GM19452 (cell line): ENCODE data around the gene ROCK2.

ENCODE experiments used
- ATAC-seq: cut with Tn5 transposase; IDR thresholded peaks from one replicate; pipeline ENCODE4 v1.9.1; 2021; ENCODE audit not compliant: unreplicated experiment

Gene ROCK2

DNA sequence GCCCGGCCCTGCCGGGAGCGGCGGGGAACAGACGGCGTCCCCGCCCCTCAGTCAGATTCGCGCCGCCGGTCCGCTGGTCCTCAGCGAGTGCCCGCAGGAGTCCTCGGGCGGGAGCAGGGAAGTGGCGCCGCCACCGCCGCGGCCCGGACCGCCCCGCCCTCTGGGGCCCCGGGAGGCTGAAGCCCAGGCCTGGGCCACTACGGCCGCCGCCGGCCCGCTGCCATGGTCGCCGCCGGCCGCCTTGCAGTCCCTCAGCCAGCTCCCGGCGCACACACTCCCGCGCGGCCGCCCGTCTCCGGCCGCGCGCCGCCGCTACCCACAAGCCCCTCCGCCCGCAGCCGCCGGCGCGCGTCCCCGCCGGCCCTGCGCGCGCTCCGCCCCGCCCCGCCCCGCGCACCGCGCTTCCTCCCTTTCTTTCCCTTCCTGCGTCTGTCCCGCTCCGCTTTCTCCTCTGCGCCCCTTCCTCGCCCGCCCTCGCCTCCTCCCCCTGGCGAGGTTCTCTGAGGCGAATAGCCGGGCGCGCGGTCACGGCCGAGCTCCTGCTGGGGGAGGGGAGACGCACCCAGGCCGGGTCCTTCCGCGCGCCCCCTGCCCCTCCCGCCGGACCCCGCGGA lies at the start of gene ROCK2:
TSS of gene ROCK2 (minus strand) at position 295 of the 614 bp plus-strand sequence. CDS start 500 bp downstream, outside the sequence.
- ATAC-seq = peak; percentile 61

DNA sequence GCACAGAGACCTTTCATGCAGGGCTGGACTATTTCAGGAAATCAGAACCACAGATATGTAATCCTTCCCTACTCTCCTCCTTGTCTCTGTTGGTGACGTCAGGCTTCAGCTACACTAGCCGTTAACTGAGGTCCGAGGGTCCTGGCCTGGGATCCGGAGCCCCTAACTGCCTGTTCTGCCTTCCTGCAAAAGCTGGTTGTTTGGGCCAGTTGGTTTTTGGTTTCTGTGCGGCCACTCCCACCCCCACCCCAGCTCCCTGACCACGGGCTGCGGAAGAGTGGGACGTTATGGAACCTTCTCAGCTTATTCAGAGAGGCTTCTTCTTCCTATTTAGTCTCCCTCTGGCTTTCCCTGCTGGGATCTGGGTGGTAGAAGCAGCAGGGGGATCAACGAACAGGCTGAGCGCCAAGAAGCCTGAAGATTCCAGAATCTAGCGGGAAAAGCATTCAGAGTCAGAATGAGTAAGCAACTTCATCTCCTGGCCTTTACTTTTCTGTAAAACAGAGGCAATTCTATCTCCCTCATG lies 49.3 kb upstream of the ROCK2 start:
- no peak for ATAC-seq

DNA sequence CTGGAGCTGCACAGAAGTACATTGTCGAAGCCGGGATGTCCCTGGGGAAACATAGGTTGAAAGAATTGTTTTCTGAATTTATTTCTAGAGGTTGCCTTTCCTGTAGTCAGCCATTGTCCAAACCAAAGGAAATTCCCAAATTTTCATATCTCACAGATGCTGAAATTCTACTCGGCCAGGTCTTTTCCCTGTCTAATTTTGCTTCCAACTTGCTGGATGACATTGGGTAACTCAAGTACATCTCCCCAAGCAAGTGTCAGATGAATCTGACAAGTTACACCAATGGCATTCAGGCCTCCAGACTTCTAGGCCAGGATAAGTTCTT lies 47.5 kb upstream of the ROCK2 start:
- ATAC-seq = no peak

GRCh38 chr2:11390399-11390658 lies 45.9 kb upstream of the ROCK2 start:
- ATAC-seq = no peak

GRCh38 chr2:11389551-11390398 lies 45.3 kb upstream of the ROCK2 start:
- ATAC-seq = no peak

- ATAC-seq = no peak
These were observed 44.6 kb upstream of the ROCK2 start for GRCh38 chr2:11389052-11389420.

DNA sequence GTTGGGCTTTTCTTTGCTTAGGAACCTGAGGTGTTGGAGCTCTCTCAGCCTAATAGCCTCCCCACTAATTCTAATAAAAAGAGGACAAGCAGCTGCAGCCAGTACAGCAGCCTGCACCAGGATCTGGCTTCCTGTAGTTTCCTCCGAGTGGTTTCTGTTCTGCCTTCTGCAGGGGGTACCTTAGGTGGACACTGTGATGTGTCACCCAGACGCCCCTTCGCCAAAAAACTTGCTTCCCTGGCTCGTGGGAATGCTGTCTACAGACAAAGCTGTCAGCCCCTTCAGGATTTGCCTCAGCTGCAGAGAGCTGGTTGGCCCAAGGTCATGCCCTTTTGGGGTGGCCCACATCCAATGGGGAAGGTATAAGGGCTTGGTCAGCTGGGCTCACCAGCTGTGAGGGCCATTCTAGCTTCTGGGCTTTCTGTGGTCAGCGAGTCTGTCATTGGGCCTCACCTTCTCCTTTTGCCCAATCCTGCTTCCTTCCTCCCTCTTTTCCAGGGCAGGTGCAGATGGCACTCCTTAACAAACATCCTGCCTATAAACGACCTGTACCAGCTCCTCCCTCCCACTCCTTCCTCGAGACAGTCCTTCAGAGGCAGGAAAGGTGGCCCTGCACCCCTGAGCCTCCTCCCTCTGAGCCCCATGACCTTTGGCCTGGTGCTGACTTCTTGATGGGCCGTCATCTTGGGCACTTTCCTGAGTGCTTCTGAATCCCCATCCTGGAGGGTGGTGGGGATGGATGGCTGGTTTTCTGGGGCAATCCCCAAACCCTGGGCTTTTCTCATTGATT lies 44.0 kb upstream of the ROCK2 start:
- ATAC-seq = no peak

GRCh38 chr2:11387843-11388242 lies 43.4 kb upstream of the ROCK2 start:
- no peak for ATAC-seq

- no peak for ATAC-seq
These were observed 42.6 kb upstream of the ROCK2 start for GRCh38 chr2:11387100-11387390.

GRCh38 chr2:11385847-11386246 lies 41.4 kb upstream of the ROCK2 start:
- no peak for ATAC-seq

DNA sequence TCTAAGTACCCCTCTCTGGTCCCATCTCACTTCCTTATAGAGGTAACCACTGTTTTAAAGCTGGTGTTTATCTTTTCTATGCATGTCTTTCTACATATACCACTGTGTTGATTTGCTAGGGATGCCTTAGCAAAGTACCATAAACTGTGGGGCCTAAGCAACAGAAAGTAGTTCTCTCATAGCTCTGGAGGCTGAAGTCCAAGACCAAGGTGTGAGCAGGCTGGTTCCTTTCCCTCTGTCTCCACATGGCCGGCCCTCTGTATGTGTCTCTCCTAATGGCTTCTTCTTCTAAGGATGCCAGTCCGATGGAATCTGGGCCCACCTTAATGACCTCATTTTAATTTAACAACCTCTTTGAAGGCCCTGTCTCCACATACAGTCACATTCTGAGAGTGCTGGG lies 40.8 kb upstream of the ROCK2 start:
- ATAC-seq = no peak

GRCh38 chr2:11379558-11379957 lies 35.1 kb upstream of the ROCK2 start:
- no peak for ATAC-seq

DNA sequence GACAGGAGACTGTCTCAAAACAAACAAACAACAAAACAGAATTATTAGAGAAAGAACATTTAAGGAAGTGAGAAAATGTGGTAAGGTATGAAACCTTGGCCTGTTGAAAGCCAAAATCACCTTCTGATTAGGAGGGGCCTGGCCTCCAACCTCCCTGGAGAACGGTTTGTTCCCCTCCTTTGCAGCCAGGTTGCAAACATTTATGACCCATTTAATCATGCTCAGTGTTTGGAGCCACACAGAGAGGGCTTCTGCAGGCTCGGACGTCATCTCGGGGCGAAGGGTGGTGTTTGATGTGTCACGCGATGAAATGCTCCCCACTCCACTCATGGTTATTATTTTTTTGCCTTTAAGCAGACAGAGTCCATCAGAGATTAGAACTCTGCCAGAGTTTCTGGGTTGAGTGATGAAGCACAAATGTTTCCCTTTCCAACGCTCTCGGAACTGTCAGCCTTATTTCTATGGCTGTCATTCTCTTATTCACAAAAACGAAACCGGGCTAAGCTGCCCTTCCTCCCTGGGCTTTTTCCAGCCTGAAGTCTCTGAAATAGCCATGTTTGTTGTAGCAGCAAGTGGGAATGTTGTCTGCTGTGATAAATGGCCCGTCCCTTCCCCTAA lies 33.6 kb upstream of the ROCK2 start:
- peak; percentile 86 for ATAC-seq

DNA sequence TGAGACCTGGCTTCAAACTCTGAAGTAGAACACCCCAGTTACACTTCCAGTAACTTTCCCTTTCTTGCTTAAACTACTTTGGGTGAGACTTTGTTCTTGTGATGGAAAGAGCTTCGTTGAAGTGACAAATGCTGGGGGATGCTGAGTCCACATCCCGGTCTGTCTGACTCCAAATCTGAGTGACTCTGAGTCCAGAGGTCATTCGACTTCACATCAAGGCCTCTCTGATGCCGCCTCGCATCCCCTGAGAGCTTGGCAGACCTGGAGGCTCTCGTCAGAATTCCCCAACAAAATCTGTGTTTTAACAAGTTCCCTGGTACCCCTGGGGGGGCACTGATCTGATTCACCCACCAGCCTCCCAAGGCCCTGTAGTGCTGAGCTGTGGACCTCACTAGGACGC lies 31.6 kb upstream of the ROCK2 start:
- no peak for ATAC-seq

- ATAC-seq = no peak
These were observed 31.2 kb upstream of the ROCK2 start for GRCh38 chr2:11375689-11376027.

DNA sequence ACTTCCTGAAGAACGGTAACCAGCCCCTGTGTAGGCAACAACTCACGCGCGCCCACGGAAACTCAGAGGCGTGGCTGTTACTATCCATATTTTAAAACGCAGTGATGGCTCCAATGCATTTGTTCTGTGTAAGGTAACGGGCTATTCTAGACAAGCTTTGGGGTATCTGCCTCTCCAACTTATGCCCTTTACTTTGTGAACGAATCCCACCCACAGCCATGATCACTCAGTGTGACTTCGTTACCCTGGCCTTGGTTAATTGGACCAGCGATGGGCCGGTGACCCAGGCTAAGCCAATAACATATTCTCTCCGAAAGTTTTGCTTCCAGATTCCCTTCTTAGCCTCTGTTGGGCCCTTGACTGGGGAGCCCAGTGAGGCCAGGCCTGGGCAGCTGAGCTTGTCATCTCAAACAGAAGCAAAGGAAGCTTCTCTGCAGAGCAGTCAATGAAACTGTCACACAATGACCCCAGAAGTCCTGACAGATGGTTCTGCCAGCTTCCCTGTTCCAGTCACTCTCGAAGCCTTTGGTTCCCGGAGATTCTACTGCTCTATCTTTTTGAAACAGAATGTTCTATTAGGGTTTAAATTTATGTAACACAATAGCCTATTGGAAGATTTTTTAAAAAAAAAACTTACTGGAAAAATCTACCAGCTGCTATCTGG lies 30.7 kb upstream of the ROCK2 start:
- no peak for ATAC-seq

GRCh38 chr2:11373096-11373495 lies 28.7 kb upstream of the ROCK2 start:
- no peak for ATAC-seq

GRCh38 chr2:11371092-11371937 lies 26.9 kb upstream of the ROCK2 start:
- no peak for ATAC-seq

DNA sequence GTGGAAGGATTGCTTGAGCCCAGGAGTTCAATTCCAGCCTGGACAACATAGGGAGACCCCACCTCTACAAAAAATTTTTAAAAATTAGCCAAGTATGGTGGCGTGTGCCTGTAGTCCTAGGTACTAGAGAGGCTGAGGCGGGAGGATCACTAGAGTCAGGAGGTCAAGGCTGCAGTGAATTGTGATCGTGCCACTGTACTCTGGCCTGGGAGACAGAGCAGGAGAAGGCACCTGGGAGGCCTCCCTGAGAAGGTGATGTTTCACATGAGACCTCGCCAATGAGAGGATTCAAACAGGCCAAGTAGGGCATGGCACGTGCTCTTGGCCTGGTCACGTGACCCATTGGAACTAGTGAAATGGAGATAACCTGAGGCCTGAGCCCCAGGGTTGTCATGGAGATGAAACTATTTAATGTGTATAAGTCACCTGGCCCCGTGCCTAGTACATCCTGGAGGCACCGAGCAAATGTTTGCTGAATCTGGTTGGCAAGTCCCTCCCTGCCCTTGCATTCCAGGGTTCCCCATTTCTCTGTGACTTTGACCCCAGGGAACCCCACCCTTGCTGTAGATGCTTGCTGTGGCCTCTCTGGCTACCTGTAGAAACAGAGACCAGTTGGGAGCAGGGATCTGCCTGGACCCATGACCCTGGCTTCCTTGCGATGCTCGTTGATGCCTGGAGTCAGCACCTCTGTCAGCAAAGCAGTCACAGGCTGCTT lies 26.1 kb upstream of the ROCK2 start:
- ATAC-seq = no peak

DNA sequence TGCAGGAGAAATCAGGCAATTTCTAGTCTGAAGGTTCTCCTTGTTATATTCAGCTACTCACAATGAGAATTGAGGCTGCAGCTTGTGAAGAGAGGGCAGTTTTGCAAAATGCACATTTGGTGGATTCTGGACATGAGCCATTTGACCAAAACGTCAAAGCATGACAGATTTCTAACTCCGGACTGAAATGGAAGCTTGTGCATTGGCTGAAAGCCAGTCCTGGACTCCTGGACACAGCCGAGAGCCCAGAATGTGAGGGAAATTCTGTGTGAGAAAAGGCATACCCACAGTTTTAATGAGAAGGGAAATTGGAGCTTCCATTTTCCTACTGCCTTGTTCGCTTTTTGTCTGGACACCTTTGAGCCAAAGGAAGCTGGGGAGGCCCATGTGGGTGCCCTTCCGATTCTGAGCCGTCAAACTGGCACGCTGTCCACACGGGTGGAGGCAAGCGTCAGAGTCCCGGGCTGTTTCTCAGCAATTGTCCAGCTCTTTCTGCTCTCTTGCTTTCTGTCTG lies 23.7 kb upstream of the ROCK2 start:
- no peak for ATAC-seq
